Activated T-cell treated with anti-CD3 and anti-CD28 coated beads for 24 hours (primary cell): ENCODE measurements around the gene TBL2.
"Not testable (repeated sequence)": the region's sequence is repeated elsewhere in the genome, so short reads cannot be mapped to it uniquely, and the experiment has no call there.

Experiments used
- DNase-seq: peaks from one replicate; pipeline ENCODE4 v3.0.0-alpha.2; 2020; ENCODE audit warnings: low read depth

TBL2 gene

GRCh38 chr7:73606801-73607691 lies 28.7 kb upstream of the TBL2 start:
- DNase-seq, result peak; percentile 35

DNA sequence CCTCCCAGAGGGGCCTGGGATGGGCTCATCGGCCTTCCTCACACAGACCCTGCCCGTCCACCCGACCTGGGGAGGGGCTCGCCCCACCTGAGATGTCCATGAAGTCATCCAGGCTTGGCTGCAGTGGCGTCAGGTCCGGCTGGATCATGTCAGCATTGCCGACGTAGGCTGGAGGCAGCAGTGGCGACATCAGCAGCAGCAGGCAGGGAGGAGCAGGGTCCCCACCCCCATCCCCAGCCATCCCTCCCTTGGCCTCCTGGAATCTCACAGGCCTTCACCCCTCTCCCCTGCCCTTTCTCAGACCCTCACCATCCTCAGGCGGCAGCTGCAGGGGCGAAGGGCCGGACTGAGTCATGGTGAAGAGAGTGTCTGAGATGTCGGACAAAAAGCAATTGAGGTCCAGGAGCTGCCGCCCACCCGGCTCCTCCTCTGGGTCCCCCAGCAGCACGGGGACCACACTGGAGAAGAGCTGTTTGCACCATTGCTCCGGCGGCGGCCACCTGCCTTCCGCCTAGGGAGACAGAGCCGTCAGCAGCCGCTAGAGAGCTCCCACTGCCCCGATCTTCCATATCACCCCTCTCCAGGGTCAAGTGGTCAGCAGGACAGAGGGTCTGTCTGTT lies 27.3 kb upstream of the TBL2 start:
- no peak for DNase-seq

- DNase-seq, result no peak
Observed at GRCh38 chr7:73602721-73603651, 24.6 kb upstream of the TBL2 start.

DNA sequence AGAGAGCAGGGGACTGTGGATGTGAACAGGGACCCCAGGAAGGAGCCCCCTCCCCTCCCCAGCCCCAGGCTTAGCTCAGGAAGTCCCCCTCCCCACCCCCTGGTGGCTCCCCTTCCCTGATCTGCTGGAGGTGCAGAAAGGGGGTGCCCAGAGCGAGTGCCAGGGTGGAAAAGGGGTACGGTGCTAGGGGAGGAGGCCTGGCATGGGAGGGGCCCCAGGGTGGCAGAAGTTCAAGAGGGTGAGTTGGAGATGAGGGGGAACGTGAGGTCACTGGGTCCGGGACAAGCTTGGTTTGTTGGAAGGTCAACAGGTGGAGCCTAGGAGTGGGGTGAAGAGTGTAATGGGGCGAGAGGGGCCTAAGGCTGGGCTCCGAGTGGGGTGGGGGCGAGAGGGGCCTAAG lies 21.5 kb upstream of the TBL2 start:
- no peak for DNase-seq

GRCh38 chr7:73599151-73599882 lies 20.9 kb upstream of the TBL2 start:
- DNase-seq, result no peak

DNA sequence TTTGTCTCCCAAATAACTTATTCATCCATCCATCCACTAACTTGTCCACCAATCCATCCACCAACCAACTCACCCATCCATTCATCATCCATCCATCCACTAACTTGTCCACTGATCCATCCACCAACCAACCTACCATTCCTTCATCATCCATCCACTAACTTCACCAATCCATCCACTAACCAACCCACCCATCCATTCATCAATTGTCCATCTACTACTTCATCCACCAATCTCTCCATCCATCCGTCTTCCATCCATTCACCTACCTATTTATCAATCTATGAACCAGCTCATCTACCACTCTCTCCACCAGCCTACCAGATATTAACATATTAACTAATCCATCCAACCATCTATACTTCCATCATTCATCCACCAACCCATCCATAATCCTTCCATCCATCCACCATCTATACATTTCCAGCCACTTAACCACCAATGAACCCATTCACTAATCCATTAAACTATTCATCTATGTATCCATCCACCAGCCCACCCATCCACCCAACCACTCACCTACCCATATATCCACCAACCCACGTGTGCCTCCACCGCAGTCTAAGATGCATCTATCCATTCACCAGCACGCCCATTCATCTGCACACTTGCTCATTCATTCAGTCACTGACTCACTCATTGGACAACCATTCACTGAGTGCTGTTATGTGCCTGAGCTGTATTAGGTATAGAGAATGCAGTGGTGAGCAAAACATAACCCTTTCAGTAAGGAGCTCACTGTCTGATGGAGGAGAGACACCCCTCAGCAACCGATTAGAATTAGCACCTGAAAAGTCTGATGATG lies 19.8 kb upstream of the TBL2 start:
- no peak for DNase-seq

- no peak for DNase-seq
Observed at GRCh38 chr7:73596191-73597065, 18.0 kb upstream of the TBL2 start.

GRCh38 chr7:73595358-73595757 lies 17.0 kb upstream of the TBL2 start:
- DNase-seq, result no peak

GRCh38 chr7:73593207-73594045 lies 15.0 kb upstream of the TBL2 start:
- no peak for DNase-seq

DNA sequence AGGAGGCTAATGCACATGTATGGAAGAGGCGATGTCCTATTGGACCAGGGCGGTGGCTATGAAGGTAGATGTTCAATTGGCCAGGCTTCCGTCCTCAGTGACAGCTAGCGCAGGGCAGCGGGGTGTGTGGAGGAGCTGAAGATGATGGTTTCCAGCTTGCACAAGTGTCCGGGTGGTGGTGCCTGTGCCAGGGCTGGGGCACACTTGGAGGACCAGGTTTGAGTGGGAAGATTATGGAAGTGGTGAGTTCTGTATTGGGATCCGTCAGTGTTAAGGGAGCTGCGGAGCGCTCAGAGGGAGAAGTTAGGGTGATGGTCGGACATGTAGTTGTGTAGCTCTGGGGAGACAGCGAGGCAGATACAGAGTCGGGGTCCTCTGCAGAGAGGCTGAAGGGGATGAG lies 8.5 kb upstream of the TBL2 start:
- no peak for DNase-seq

DNA sequence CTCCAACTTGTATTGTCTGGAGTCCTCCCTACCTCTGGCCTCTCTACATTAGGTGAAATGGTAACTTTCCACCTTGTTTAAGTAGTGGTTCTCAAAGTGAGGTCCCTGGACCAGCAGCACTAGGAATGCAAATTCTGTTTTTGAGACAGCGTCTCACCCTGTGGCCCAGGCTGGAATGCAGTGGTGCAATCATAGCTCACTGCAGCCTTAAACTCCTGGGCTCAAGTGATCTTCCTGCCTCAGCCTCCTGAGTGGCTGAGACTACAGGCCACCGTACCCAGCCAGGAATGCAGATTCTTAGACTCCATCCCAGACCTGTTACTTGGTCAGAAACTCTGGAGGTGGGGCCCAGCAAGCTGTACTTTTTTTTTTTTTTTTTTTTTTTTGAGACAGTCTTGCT lies 6.8 kb upstream of the TBL2 start:
- DNase-seq, result no peak

GRCh38 chr7:73582664-73583202 lies 4.4 kb upstream of the TBL2 start:
- DNase-seq, result no peak

GRCh38 chr7:73581006-73581405 lies 2.6 kb upstream of the TBL2 start:
- DNase-seq, result not testable (repeated sequence)

- DNase-seq, result no peak
Observed at GRCh38 chr7:73577627-73578341, 595 bp downstream of the TBL2 start.

- no peak for DNase-seq
Observed at GRCh38 chr7:73573791-73574190, 4.6 kb downstream of the TBL2 start.

DNA sequence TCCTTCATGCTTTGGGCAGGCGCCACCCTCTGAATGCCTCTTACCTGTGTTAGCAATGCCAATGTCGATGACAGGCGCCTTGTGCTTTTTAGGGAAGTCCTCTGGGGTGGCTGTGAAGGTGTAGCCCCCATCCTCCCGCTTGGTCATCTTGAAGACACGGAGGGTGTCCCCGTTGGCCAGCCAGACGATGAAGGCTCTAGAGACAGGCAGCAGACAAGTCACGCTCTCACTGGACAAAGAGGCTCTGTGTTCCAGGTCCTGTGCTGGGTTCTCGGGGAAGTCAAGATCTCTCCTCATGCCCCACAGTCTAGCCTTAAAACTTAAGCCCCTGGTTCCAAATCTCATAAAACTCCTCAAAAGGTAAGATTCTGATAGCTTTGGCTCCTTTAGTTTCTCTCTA lies 5.1 kb downstream of the TBL2 start:
- DNase-seq, result no peak

DNA sequence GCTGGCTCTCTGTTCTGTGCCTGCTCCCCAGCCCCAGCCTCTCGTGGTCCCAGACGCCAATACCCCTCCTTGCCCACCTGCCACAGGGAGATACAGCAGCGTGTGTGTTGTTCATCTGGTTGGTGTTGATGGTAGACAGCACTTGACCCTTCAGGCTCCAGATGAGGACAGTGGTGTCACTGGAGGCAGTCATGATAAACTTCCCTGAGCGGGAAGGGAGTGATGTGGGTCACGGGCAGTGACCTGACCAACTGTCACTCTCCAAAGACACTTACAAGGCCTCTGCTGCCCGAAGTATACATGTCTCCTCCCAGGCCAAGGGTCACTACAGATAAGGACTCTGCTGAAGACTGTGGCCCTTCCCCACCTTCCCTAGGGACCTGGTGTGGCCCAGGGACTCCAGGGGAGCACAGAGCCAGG lies 5.6 kb downstream of the TBL2 start:
- DNase-seq, result no peak

DNA sequence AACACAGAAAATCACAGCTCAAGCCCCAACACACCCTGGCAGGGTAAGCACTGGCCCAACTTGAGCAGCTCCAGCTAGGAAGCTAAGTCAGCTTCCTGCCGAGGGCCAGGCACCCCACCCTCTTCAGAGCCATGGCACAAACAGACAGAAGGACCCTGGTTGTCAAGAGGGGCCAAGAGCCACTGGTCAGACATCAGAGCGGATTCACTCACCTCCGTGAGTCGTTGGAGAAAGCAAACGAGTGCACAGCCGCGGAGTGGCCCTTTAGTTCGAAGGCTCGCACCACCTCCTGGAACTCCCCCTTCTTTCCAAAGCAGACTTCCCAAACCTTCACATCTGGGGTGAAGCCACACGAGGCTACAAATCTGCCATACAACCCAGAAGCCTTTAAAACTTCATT lies 7.4 kb downstream of the TBL2 start:
- DNase-seq, result no peak
